Measurements from ENCODE around the gene RCOR1. TPM values are rescaled to one million over a fixed set of nuclear protein-coding genes. Genes with fewer than 3 reads are reported as not detected.
"Not testable (repeated sequence)": the region's sequence is repeated elsewhere in the genome, so short reads cannot be mapped to it uniquely, and the experiment has no call there.

RCOR1 gene
- total and polyA plus RNA-seq, 7 experiments from 2014 or later: 0.63 to 34.4 (median 19.6) TPM

DNA sequence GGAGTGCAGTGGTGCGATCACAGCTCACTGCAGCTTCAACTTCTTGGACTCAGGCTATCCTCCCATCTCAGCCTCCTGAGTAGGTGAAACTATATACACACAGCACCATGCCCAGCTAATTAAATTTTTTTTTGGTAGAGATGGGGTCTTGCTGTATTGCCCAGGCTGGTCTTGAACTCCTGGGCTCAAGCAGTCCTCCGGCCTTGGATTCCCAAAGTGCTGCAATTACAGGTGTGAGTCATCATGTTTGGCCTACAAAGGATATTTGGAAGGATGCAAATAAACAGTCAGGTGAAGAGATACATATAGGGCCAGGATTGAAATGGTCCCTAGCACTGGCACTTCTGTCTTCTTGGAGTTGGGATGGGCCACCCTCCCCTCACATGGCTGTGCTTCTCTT is 23.9 kb downstream of the RCOR1 start:
- CTCF ChIA-PET: no interaction called here
- intact Hi-C loops (cut with micrococcal nuclease): no loop called here
- Histone ChIP-seq H3K4me1 (ENCODE audit: control insufficient read depth in 2 of 2, insufficient read depth in 2 of 2, low read length in 2 of 2) (no peaks in the 10 kb centered on the region), H3K27me3 (ENCODE audit: control insufficient read depth in 2 of 2, insufficient read depth in 2 of 2, low read length in 2 of 2) (no peaks in the 10 kb centered on the region), H3K9me3 (ENCODE audit: control insufficient read depth in 2 of 3, low read length in 3 of 3) (no peaks in the 10 kb centered on the region), H3K27ac (ENCODE audit: low read depth, low read length) (no peak overlapping the region), H3K36me3 (ENCODE audit: control insufficient read depth in 2 of 3, insufficient read depth in 3 of 3, low read length in 3 of 3) (no peaks in the 10 kb centered on the region), H3K4me3 (ENCODE audit: low read length) (no peak overlapping the region)
- no peaks in the 10 kb centered on the region for H3K9me3 Mint-ChIP-seq
- H3K36me3 Mint-ChIP-seq: peaks cover 0 to 14% (median 5%) of the 10 kb centered on the region in 5 donors
- DNase-seq: no peak
- POLR2A ChIA-PET: no interaction called here
- peaks cover 14 to 54% (median 37%) of the 10 kb centered on the region in 7 donors for H3K4me1 Mint-ChIP-seq
- H3K27ac Mint-ChIP-seq: peak overlapping the region in 1 of 9 donors; percentile 85
- no peak overlapping the region for H3K4me3 Mint-ChIP-seq
- no peaks in the 10 kb centered on the region for H3K27me3 Mint-ChIP-seq
- no peak for ATAC-seq

DNA sequence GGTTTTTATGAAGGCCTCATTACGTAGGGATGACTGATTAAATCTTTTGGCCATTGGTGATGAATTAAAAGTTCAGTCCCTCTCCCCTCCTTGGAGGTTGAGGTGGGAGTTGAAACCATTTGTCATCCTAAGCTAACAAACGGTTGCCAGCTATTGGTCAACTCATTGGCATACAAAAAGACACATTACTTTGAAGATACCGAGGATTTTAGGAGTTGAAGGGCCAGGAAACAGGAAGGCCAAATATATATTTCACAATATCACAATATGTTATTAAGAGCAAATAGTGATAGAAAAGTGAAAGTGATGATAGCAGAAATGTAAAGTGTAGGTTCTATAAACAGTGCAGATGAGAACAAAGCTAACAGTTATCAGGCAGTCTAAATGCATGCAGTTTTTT is 24.4 kb downstream of the RCOR1 start:
- no peaks in the 10 kb centered on the region for H3K9me3 Mint-ChIP-seq

DNA sequence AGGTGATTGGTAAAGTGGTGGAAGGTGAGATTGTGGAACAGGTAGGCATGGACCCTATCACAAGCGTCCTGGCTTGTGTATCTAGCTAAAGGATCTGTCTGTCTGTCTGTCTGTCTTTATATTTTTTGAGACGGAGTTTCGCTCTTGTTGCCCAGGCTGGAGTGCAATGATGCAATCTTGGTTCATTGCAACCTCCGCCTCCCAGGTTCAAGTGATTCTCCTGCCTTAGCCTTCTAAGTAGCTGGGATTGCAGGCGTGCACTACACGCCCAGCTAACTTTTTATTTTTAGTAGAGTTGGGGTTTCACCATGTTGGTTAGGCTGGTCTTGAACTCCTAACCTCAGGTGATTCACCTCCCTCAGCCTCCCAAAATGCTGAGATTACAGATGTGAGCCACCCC is 26.6 kb downstream of the RCOR1 start:
- H3K9me3 ChIP-seq (ENCODE audit: control insufficient read depth in 2 of 3, low read length in 3 of 3); ATAC-seq; POLR2A ChIA-PET; H3K27me3 Mint-ChIP-seq; H3K36me3 ChIP-seq (ENCODE audit: control insufficient read depth in 2 of 3, insufficient read depth in 3 of 3, low read length in 3 of 3); DNase-seq; H3K4me3 ChIP-seq (ENCODE audit: low read length); intact Hi-C loops (cut with micrococcal nuclease); H3K4me3 Mint-ChIP-seq; H3K27ac ChIP-seq (ENCODE audit: low read depth, low read length); H3K27ac Mint-ChIP-seq; H3K27me3 ChIP-seq (ENCODE audit: control insufficient read depth in 2 of 2, insufficient read depth in 2 of 2, low read length in 2 of 2); H3K4me1 ChIP-seq (ENCODE audit: control insufficient read depth in 2 of 2, insufficient read depth in 2 of 2, low read length in 2 of 2); H3K9me3 Mint-ChIP-seq; CTCF ChIA-PET: not testable (repeated sequence)
- H3K36me3 Mint-ChIP-seq: peaks cover 0 to 12% (median 0%) of the 10 kb centered on the region in 5 donors
- H3K4me1 Mint-ChIP-seq: peaks cover 26 to 63% (median 49%) of the 10 kb centered on the region in 7 donors

More for the DNA sequence above, 24.4 kb downstream of the RCOR1 start:
- Histone ChIP-seq H3K27ac (ENCODE audit: low read depth, low read length) (no peak overlapping the region), H3K4me3 (ENCODE audit: low read length) (no peak overlapping the region), H3K27me3 (ENCODE audit: control insufficient read depth in 2 of 2, insufficient read depth in 2 of 2, low read length in 2 of 2) (no peaks in the 10 kb centered on the region), H3K36me3 (ENCODE audit: control insufficient read depth in 2 of 3, insufficient read depth in 3 of 3, low read length in 3 of 3) (no peaks in the 10 kb centered on the region), H3K9me3 (ENCODE audit: control insufficient read depth in 2 of 3, low read length in 3 of 3) (no peaks in the 10 kb centered on the region), H3K4me1 (ENCODE audit: control insufficient read depth in 2 of 2, insufficient read depth in 2 of 2, low read length in 2 of 2) (no peaks in the 10 kb centered on the region)
- ChIA-PET POLR2A (interaction anchor here (0.6 kb wide), 1 partner anchor 22 kb away, joined by 5 read pairs; no protein-coding TSS in a partner anchor), CTCF (no interaction called here)
- Mint-ChIP-seq H3K27ac (peak overlapping the region in 1 of 9 donors; percentile 85), H3K36me3 (peaks cover 0 to 14% (median 5%) of the 10 kb centered on the region in 5 donors), H3K27me3 (no peaks in the 10 kb centered on the region), H3K4me3 (no peak overlapping the region), H3K4me1 (peaks cover 14 to 56% (median 37%) of the 10 kb centered on the region in 7 donors)
- no peak for DNase-seq
- ATAC-seq: no peak
- intact Hi-C loops (cut with micrococcal nuclease): no loop called here

DNA sequence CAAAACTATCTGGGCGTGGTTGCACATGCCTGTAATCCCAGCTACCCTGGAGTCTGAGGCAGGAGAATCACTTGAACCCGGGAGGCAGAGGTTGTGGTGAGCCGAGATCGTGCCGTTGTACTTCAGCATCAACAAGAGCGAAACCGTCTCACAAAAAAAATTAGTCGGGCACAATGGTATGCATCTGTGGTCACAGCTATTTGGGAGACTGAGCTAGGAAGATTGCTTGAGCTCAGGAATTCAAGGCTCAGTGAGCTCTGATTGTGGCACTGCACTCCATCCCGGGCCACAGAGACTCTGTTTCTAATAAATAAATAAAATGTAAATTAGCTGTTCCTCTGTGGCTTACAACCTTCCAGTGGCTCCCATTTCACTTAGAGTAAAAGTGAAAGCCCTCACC is 28.0 kb downstream of the RCOR1 start:
- Histone ChIP-seq H3K4me3 (ENCODE audit: low read length) (no peak overlapping the region), H3K27ac (ENCODE audit: low read depth, low read length) (no peak overlapping the region), H3K27me3 (ENCODE audit: control insufficient read depth in 2 of 2, insufficient read depth in 2 of 2, low read length in 2 of 2) (no peaks in the 10 kb centered on the region), H3K36me3 (ENCODE audit: control insufficient read depth in 2 of 3, insufficient read depth in 3 of 3, low read length in 3 of 3) (no peaks in the 10 kb centered on the region), H3K9me3 (ENCODE audit: control insufficient read depth in 2 of 3, low read length in 3 of 3) (no peaks in the 10 kb centered on the region), H3K4me1 (ENCODE audit: control insufficient read depth in 2 of 2, insufficient read depth in 2 of 2, low read length in 2 of 2) (peaks cover 0 to 5% of the 10 kb centered on the region in 2 donors)
- H3K27ac Mint-ChIP-seq: peak overlapping the region in 2 of 9 donors; percentile 7 to 65
- ATAC-seq (no peak), DNase-seq (no peak)
- peak overlapping the region in 1 of 10 donors; percentile 3 for H3K4me3 Mint-ChIP-seq
- CTCF ChIA-PET: interaction anchor here (0.6 to 1.1 kb wide), 2 partner anchors 12 to 26 kb away, joined by 3 read pairs; no protein-coding TSS in a partner anchor
- POLR2A ChIA-PET: interaction anchor here (0.7 kb wide), 1 partner anchor 70 kb away, joined by 3 read pairs; no protein-coding TSS in a partner anchor
- intact Hi-C loops (cut with micrococcal nuclease): no loop called here
- peaks cover 26 to 62% (median 49%) of the 10 kb centered on the region in 7 donors for H3K4me1 Mint-ChIP-seq
- no peaks in the 10 kb centered on the region for H3K27me3 Mint-ChIP-seq
- peaks cover 0 to 12% (median 0%) of the 10 kb centered on the region in 5 donors for H3K36me3 Mint-ChIP-seq
- peaks cover 0 to 1% (median 0%) of the 10 kb centered on the region in 11 donors for H3K9me3 Mint-ChIP-seq

DNA sequence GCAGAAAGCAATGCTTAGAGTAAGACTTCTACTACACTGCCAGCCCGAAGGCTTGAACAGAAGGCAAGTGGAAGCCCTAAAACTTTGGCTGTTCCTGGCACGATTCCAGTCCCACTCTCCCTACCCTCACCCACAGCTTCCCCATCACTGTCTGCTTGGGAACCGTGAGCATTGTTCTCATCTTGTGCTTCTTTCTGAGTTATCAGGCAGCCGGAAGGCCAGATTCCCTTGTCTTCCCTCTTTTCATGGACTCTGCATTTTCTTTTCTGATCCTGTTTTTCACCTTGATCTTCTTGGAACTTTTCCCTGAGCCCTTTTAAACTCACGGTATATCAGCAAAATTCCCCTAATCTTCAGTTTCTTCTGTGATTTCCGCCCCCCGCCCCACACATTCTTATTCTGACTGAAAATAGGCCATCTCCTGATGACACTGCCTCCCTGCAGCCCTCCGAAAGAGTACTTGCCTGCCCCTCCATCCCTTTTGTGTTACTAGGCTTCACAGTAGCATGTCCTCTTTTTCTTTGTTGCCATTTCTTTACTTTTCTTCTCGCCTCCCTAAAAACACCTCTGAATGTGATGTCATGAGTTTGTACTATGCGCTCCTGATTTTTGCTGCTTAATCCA is 29.9 kb downstream of the RCOR1 start:
- POLR2A ChIA-PET: no interaction called here
- H3K4me1 Mint-ChIP-seq: peaks cover 44 to 62% (median 55%) of the 10 kb centered on the region in 7 donors
- intact Hi-C loops (cut with micrococcal nuclease): no loop called here
- Histone ChIP-seq H3K4me3 (ENCODE audit: low read length) (no peak overlapping the region), H3K9me3 (ENCODE audit: control insufficient read depth in 2 of 3, low read length in 3 of 3) (no peaks in the 10 kb centered on the region), H3K27ac (ENCODE audit: low read depth, low read length) (no peak overlapping the region), H3K27me3 (ENCODE audit: control insufficient read depth in 2 of 2, insufficient read depth in 2 of 2, low read length in 2 of 2) (no peaks in the 10 kb centered on the region), H3K36me3 (ENCODE audit: control insufficient read depth in 2 of 3, insufficient read depth in 3 of 3, low read length in 3 of 3) (no peaks in the 10 kb centered on the region), H3K4me1 (ENCODE audit: control insufficient read depth in 2 of 2, insufficient read depth in 2 of 2, low read length in 2 of 2) (peaks cover 5% of the 10 kb centered on the region in 2 donors)
- H3K4me3 Mint-ChIP-seq: peak overlapping the region in 4 of 10 donors; percentile 10 to 32 (median 25)
- no peak for ATAC-seq
- peaks cover 0 to 1% (median 0%) of the 10 kb centered on the region in 11 donors for H3K9me3 Mint-ChIP-seq
- H3K27me3 Mint-ChIP-seq: no peaks in the 10 kb centered on the region
- H3K27ac Mint-ChIP-seq: peak overlapping the region in 5 of 9 donors; percentile 7 to 61 (median 17)
- H3K36me3 Mint-ChIP-seq: peaks cover 0 to 13% (median 5%) of the 10 kb centered on the region in 5 donors
- CTCF ChIA-PET: no interaction called here
- no peak for DNase-seq

DNA sequence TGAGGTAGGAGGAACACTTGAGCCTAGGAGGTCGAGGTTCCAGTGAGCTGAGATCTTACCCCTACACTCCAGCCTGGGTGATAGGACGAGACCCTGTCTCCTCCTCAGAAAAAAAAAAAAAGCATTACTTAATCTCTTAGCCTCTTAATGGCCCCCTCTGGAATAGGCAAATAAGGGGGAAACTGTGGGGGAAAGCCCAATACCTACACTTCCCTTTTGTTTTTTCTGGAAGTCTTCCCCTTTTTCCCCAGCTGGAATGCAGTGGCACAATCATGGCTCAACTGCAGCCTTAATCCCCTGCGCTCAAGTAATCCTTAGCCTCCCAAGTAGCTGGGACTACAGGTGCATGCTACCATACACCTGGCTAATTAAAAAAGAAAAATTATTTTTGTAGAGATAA is 32.2 kb downstream of the RCOR1 start:
- no peaks in the 10 kb centered on the region for H3K36me3 ChIP-seq (ENCODE audit: control insufficient read depth in 2 of 3, insufficient read depth in 3 of 3, low read length in 3 of 3)
- H3K4me3 Mint-ChIP-seq: no peak overlapping the region
- H3K36me3 Mint-ChIP-seq: peaks cover 0 to 13% (median 5%) of the 10 kb centered on the region in 5 donors
- H3K4me1 ChIP-seq (ENCODE audit: control insufficient read depth in 2 of 2, insufficient read depth in 2 of 2, low read length in 2 of 2): peaks cover 5% of the 10 kb centered on the region in 2 donors
- H3K4me3 ChIP-seq (ENCODE audit: low read length): no peak overlapping the region
- no peak overlapping the region for H3K27ac ChIP-seq (ENCODE audit: low read depth, low read length)
- ChIA-PET CTCF (no interaction called here), POLR2A (no interaction called here)
- H3K9me3 Mint-ChIP-seq: peaks cover 0 to 1% (median 0%) of the 10 kb centered on the region in 11 donors
- H3K27ac Mint-ChIP-seq: no peak overlapping the region
- ATAC-seq (no peak), DNase-seq (no peak)
- no peaks in the 10 kb centered on the region for H3K27me3 ChIP-seq (ENCODE audit: control insufficient read depth in 2 of 2, insufficient read depth in 2 of 2, low read length in 2 of 2)
- no peaks in the 10 kb centered on the region for H3K9me3 ChIP-seq (ENCODE audit: control insufficient read depth in 2 of 3, low read length in 3 of 3)
- intact Hi-C loops (cut with micrococcal nuclease): no loop called here
- peaks cover 43 to 73% (median 55%) of the 10 kb centered on the region in 7 donors for H3K4me1 Mint-ChIP-seq
- H3K27me3 Mint-ChIP-seq: no peaks in the 10 kb centered on the region

All from naive thymus-derived CD4-positive, alpha-beta T cell (primary cell).